ENCODE measurements around the gene TRAF4.

The TRAF4 gene

DNA sequence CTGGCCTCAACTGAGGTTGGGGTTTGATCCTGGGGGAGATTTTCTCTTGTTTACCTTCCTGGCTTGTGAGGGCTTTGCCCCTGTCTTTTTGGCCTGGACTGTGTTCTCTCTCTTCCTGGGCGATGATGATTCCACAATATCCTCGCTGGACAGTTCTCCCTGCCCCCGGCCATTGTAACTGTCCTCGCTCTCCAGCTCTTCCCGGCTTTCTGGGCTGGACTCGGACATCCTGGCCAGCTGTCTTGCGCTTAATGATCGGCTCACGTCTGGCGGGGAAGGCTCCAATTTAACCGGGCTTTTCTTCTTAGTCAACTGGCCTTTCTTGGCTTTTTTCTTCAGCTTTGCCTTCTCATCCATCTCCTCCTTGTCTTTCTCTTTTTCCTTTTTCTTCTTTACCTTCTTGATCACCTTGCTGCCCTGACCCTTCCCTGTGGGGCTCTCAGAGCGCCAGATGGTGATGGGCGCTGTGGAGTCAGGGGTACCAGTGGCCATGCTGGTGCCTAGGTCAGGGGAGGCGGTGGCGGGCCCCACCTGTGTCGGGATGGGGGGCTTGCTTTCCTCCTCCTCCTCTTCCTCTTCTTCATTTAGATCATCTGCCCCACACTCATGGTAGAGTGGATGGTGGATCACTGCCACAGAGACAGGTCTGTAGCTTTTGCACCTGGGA lies 40.1 kb upstream of the TRAF4 start:
- TF ChIP-seq, protein P1, sequence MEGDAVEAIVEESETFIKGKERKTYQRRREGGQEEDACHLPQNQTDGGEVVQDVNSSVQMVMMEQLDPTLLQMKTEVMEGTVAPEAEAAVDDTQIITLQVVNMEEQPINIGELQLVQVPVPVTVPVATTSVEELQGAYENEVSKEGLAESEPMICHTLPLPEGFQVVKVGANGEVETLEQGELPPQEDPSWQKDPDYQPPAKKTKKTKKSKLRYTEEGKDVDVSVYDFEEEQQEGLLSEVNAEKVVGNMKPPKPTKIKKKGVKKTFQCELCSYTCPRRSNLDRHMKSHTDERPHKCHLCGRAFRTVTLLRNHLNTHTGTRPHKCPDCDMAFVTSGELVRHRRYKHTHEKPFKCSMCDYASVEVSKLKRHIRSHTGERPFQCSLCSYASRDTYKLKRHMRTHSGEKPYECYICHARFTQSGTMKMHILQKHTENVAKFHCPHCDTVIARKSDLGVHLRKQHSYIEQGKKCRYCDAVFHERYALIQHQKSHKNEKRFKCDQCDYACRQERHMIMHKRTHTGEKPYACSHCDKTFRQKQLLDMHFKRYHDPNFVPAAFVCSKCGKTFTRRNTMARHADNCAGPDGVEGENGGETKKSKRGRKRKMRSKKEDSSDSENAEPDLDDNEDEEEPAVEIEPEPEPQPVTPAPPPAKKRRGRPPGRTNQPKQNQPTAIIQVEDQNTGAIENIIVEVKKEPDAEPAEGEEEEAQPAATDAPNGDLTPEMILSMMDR (IDR thresholded peaks at IDR 0.05; ENCODE audit: borderline replicate concordance, insufficient read depth, low read depth, low read length) = no peak

DNA sequence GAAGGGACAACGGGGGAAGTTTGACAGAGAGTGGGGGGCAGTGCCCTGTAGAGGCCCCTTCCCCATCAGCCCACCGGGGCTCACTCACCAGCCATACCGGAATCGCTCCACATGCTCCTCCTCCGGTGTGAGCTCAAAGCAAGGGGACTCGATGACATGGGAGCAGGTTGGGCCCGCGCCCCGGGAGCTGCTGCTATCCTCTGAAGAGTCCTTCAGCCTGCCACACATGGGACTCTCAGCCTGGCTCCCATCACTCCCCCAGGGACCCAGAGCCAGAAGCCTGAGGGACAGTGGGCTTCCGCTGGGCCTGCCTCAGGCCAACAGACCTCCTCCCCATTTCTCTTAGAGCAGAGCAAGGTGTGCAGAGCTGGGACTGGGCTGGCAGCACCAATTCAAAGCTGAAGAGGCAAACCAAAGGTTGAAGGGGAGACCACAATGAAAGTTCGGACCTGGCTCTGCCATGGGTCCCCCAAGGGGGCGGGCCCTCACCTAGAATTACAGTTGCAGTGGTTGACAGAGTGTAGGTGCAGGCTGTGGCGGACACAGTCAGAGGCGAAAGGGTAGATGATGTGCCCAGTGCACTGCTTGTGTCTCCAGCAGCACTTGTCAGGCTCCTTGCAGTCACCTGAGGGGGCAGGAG lies 39.5 kb upstream of the TRAF4 start:
- TF ChIP-seq, protein P1 (IDR thresholded peaks at IDR 0.05; ENCODE audit: borderline replicate concordance, insufficient read depth, low read depth, low read length) = no peak
- no peak overlapping the region for H3K4me3 ChIP-seq (ENCODE audit: low read depth, low read length)

More for the DNA sequence above, 40.1 kb upstream of the TRAF4 start:
- H3K4me3 ChIP-seq (ENCODE audit: low read depth, low read length) = no peak overlapping the region

DNA sequence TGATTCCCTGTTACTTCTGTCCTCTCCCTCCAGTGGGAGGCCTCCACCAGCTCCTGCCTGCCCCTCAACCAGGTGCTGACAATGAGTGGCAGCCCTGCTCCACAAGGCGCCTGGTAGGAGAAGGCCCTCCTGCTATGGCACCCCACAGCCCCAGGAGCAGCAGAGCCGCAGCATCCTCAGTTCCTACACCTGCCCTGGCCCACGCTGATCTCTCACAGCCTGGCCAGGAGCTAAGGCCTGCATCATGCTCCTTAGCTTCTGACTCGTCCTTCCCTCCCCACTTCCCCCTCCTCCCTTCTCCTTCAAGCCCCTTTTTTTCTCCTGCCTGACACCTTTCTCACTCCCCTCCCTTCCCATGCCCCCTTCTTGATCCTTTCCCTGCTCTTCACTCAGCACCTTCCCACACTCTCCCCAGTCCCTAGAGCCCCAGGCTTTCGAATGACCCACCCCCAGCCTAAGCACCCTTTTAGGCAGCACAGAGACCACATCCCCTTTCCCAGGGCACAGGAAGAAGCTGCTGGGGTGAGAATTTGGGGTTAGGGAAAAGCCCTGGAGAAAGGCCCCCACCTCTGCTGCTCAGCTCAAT lies 38.6 kb upstream of the TRAF4 start:
- TF ChIP-seq, protein P1 (IDR thresholded peaks at IDR 0.05; ENCODE audit: borderline replicate concordance, insufficient read depth, low read depth, low read length) = no peak
- H3K4me3 ChIP-seq (ENCODE audit: low read depth, low read length) = no peak overlapping the region

DNA sequence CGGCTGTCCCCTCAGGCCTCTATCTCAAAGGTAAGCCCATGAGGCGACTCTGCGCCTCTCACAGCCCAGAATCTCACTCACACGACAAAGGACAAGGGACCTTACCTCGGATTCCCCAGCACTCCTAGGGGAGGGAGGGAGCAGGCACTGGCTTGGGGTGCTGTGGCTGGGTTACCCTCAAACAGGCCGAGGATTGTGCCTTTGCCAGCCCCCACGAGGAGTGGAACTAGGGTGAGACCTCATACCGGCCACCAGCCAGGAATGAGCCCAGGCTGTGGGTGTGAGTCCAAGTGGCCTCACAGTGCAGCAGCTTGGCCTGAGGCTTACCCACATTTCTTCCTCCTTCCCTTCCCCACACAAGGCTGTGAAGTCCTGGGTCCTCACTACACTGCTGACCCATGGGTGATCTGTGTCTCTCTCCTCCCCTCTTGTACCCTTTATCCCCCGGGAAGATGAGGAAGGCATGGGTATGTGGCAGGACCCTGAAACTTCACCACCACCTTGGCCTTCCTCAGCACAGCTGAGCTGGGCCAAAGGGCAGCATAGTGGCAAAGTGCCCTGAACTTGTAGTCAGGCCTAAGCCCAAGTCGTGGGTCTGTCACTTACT lies 38.0 kb upstream of the TRAF4 start:
- H3K4me3 ChIP-seq (ENCODE audit: low read depth, low read length) = no peak overlapping the region
- TF ChIP-seq, protein P1 (IDR thresholded peaks at IDR 0.05; ENCODE audit: borderline replicate concordance, insufficient read depth, low read depth, low read length) = no peak

DNA sequence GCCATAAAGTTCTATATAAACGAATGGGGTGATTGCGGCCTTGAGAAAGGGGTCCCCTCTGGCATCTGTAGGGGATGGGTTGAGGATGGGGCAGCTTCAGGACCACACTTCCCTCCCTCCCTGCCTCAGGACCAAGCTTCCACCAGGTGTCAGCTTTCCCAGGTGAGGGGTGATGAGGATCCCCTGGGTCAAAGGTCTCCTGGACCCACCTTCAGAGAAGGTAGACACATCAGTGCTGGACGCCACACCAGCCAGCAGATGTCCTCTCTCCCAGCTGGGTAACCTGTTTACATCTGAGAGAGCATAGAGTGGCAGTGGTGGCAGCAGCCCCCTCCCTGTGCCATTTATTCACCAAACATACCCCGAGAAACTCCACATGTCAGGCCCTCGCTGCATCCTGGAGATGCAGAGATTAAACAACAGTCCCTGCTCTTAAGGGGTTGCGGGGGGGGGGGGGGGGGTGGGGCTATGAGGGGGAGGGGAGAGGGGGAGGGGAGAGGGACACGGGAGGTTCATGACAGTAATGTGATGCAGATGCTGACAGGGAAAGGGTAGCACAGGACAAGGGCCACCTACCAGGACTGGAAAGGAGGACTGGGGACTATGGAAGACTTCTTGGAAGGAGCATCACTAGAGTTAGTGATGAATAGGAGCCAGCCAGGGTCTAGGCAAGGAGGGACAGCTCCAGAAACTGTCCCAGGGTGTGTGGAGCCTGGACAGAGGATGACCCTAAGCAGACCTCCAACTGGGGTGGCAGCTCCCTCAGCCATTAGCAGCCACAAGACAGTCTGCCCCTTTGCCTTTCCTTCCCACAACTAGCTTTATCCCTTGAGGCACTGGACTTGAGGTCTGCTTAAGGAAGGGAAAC lies 37.1 kb upstream of the TRAF4 start:
- TF ChIP-seq, protein P1 (IDR thresholded peaks at IDR 0.05; ENCODE audit: borderline replicate concordance, insufficient read depth, low read depth, low read length) = no peak
- H3K4me3 ChIP-seq (ENCODE audit: low read depth, low read length) = no peak overlapping the region

DNA sequence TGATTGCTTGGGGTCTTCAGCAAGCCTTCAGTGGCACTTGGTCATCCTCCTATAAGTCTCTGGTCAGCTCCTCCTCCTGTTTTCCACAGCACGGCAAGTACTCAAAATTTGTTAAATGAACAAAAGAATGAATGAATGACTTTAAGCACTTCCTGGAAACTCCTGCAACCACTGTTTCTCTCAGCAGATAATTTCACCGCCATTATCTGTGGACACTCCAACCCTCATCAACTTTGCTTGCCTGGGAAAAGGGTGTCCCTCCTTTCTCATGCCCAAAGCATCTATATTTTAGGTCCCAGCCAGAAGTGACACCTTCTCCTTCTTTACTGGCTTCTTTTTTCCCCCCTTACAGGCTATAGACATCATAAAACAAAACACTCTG lies 36.5 kb upstream of the TRAF4 start:
- TF ChIP-seq, protein P1 (IDR thresholded peaks at IDR 0.05; ENCODE audit: borderline replicate concordance, insufficient read depth, low read depth, low read length) = no peak
- no peak overlapping the region for H3K4me3 ChIP-seq (ENCODE audit: low read depth, low read length)
